ENCODE measurements around the gene HSPA8. TPM values are rescaled to one million over a fixed set of nuclear protein-coding genes. Genes with fewer than 3 reads are reported as not detected.

HSPA8 gene
- total and polyA plus RNA-seq, 2 experiments from 2014 or later: 386 to 839 TPM

DNA sequence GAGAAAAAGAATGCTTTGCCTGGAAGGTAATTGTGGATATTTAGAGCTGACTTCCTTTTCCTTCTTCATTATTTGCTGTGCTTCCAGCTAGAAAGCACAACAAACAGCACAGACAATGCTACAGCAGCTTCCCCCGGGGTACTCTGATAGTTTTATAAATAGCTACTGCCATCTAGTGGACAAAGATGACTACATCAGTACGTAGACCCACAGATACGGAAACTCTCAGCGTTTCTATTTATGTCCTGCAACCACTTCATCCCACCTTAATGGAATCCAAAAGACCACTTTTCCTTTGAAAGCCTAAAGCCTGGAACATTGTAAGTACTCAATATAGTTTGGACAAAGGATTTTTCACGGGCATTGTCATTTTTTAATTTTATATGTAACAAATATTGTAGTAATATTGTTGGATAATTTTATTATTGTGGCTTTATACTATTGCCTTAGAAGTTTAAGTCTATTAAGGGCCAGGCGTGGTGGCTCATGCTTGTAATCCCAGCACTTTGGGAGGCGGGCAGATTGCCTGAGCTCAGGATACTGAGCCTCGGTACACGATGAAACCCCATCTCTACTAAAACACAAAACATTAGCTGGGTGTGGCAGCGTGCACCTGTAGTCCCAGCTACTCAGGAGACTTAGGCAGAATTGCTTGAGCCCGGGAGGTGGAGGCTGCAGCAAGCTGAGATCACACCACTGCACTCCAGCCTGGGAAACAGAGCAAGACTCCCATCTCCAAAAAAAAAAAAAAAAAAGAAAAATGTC is 7.5 kb downstream of the HSPA8 start:
- H3K27ac ChIP-seq: peak overlapping the region; percentile 44
- no peak overlapping the region for H3K4me3 ChIP-seq
- no peaks in the 10 kb centered on the region for H3K27me3 ChIP-seq
- H3K36me3 ChIP-seq: peaks cover 36% of the 10 kb centered on the region
- peaks cover 18% of the 10 kb centered on the region for H3K4me1 ChIP-seq (ENCODE audit: low read depth)
- TF ChIP-seq CTCF (IDR thresholded peaks at IDR 0.05; ENCODE audit: low read depth, low read length): peak; percentile 64
- H3K9me3 ChIP-seq (ENCODE audit: low read depth): no peaks in the 10 kb centered on the region
- DNase-seq (ENCODE audit: low read depth in 1 of 2, low spot score in 1 of 2): peak; percentile 82 to 93

DNA sequence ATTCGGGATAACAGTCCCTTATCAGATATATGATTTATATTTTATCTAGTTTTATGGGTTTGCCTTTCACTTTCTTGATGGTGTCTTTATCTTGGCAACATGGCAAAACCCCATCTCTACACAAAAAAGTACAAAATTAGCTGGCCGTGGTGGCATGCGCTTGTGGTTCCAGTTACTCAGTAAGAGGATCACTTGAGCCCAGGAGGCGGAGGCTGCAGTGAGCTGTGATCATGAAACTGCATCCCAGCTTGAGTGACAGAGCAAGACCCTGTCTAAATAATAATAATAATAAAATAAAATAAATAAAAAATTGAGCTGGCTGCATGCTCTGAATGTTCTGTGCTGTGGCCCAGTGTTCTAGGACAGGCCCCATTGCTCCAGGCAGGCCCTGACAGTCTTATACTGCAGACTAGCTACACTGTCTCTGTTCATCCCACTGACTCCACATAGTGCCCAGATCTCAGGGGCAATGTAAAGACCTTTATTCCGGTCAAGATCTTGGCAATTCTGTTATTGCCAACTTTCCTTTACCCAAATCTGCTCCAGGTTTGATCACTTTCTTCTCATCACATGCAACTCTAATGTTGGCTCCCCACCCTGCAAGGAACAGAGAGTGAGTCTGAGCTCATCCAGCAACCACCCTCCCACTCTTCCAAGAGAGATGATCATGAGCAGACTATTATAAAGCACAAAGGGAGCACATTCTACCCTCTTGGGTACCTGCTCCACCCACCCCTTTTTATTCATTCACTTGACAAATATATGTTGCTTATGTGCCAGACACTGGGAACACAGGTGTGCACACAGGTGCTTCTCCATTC is 8.8 kb downstream of the HSPA8 start:
- no peak for DNase-seq (ENCODE audit: low read depth in 1 of 2, low spot score in 1 of 2)
- Histone ChIP-seq H3K9me3 (ENCODE audit: low read depth) (no peaks in the 10 kb centered on the region), H3K27ac (peak overlapping the region; percentile 39)

DNA sequence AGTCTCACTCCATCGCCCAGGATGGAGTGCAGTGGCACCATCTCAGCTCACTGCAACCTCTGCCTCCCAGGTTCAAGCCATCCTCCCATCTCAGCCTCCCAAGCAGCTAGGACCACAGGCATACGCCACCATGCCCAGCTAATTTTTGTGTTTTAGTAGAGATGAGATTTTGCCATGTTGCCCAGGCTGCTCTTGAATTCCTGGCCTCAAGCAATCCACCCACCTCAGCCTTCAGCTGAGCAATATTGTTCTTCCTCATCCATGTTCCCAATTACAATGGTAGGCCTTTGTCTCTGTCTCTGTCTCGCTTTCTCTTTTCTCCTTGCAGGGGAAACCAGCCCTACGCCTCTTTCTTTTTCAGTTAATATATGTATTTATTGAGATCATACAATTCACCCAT is 10.3 kb downstream of the HSPA8 start:
- no peak overlapping the region for H3K27ac ChIP-seq
- H3K36me3 ChIP-seq: peaks cover 8% of the 10 kb centered on the region
- H3K4me1 ChIP-seq (ENCODE audit: low read depth): peaks cover 11% of the 10 kb centered on the region
- no peaks in the 10 kb centered on the region for H3K27me3 ChIP-seq
- H3K9me3 ChIP-seq (ENCODE audit: low read depth): no peaks in the 10 kb centered on the region
- DNase-seq (ENCODE audit: low read depth in 1 of 2, low spot score in 1 of 2): no peak
- no peak overlapping the region for H3K4me3 ChIP-seq
- TF ChIP-seq CTCF (IDR thresholded peaks at IDR 0.05; ENCODE audit: low read depth, low read length): no peak

More for the DNA sequence above, 8.8 kb downstream of the HSPA8 start:
- Histone ChIP-seq H3K4me3 (no peak overlapping the region), H3K4me1 (ENCODE audit: low read depth) (peaks cover 14% of the 10 kb centered on the region), H3K27me3 (no peaks in the 10 kb centered on the region), H3K36me3 (peaks cover 23% of the 10 kb centered on the region)
- TF ChIP-seq CTCF (IDR thresholded peaks at IDR 0.05; ENCODE audit: low read depth, low read length): no peak

DNA sequence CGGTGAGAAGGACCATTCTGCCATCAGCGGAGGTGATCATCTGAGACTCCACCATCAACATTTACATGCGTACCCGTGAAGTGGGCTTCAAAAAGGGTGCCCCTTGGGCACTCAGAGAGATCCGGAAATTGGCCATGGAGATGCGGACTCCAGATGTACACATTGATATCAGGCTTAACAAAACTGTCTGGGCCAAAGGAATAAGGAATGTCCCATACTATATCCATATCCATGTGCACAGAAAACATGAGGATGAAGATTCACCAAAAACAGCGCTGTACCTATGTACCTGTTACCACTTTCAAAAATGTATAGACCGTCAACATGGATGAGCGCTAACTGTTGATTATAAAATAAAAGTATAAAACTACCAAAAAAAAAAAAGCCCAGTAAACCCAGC is 10.8 kb downstream of the HSPA8 start:
- no peak overlapping the region for H3K4me3 ChIP-seq

DNA sequence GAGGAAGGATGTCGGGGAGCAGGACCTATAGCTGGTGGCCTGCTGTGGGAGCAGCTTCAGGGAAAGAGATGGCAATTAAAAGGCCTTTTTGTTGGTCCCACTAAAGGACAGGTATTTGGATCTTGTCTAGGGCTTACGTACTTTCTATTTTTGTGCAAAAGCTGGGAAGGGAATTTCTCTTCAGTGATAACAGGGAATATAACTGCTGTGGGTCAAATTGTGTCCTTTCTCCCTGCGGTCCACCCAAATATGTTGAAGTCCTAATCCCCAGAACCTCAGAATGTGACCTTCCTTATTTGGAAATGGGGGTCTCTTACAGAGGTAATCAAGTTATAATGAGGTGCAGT is 14.0 kb downstream of the HSPA8 start:
- Histone ChIP-seq H3K36me3 (no peaks in the 10 kb centered on the region), H3K9me3 (ENCODE audit: low read depth) (no peaks in the 10 kb centered on the region), H3K27me3 (no peaks in the 10 kb centered on the region), H3K4me3 (no peak overlapping the region), H3K4me1 (ENCODE audit: low read depth) (no peaks in the 10 kb centered on the region), H3K27ac (no peak overlapping the region)
- no peak for TF ChIP-seq CTCF (IDR thresholded peaks at IDR 0.05; ENCODE audit: low read depth, low read length)
- DNase-seq (ENCODE audit: low read depth in 1 of 2, low spot score in 1 of 2): no peak

More for the DNA sequence above, 10.8 kb downstream of the HSPA8 start:
- Histone ChIP-seq H3K27me3 (no peaks in the 10 kb centered on the region), H3K36me3 (peaks cover 4% of the 10 kb centered on the region), H3K4me1 (ENCODE audit: low read depth) (peaks cover 10% of the 10 kb centered on the region), H3K27ac (no peak overlapping the region), H3K9me3 (ENCODE audit: low read depth) (no peaks in the 10 kb centered on the region)
- DNase-seq (ENCODE audit: low read depth in 1 of 2, low spot score in 1 of 2): no peak
- TF ChIP-seq CTCF (IDR thresholded peaks at IDR 0.05; ENCODE audit: low read depth, low read length): no peak

Data from cardiac muscle cell (in vitro differentiated cells and primary cell).